ENCODE data around the gene TRIM44.
"Not testable (repeated sequence)": the region's sequence is repeated elsewhere in the genome, so short reads cannot be mapped to it uniquely, and the experiment has no call there.

The TRIM44 gene

DNA sequence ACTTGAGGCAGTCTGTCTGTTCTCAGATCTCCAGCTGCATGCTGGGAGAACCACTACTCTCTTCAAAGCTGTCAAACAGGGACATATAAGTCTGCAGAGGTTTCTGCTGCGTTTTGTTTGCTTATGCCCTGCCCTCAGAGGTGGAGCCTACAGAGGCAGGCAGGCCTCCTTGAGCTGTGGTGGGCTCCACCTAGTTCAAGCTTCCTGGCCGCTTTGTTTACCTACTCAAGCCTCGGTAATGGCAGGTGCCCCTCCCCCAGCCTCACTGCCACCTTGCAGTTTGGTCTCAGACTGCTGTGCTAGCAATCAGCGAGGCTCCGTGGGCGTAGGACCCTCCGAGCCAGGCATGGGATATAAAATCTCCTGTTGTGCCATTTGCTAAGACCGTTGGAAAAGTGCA lies 97.4 kb downstream of the TRIM44 start:
- H3K4me1 ChIP-seq (ENCODE audit: control insufficient read depth, insufficient read depth, low read length); H3K4me3 ChIP-seq (ENCODE audit: low read length in 2 of 2); H3K27me3 ChIP-seq (ENCODE audit: control insufficient read depth in 1 of 2, insufficient read depth in 2 of 2, low read length in 2 of 2); H3K9ac ChIP-seq (ENCODE audit: low read length in 2 of 2); H3K27ac ChIP-seq (ENCODE audit: low read length); H3K9me3 ChIP-seq (ENCODE audit: control insufficient read depth in 2 of 2, low read length in 2 of 2); H3K36me3 ChIP-seq (ENCODE audit: control insufficient read depth in 2 of 2, insufficient read depth in 2 of 2, low read length in 2 of 2): not testable (repeated sequence)

DNA sequence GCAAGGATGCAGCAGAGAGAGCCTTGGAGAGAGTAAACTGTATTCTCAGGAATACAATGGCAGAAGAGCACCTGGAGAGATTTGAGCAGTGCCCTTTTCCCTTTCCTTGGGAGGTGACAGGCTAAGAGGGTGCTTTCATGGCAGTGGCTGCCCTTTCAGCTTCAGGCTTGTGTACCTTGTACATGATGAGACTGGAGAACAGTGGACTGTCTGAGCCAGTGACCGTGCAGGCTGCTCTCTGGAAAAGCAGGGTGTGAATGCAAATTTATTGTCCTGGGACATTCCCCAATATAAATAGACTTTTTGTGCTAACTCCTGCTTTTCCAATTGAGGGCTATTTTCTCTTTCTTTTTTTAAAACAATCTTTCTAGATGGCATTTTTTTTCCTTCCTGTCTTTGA lies 99.3 kb downstream of the TRIM44 start:
- Histone ChIP-seq H3K4me3 (ENCODE audit: low read length in 2 of 2) (no peak overlapping the region), H3K9me3 (ENCODE audit: control insufficient read depth in 2 of 2, low read length in 2 of 2) (no peaks in the 10 kb centered on the region), H3K27me3 (ENCODE audit: control insufficient read depth in 1 of 2, insufficient read depth in 2 of 2, low read length in 2 of 2) (no peaks in the 10 kb centered on the region), H3K4me1 (ENCODE audit: control insufficient read depth, insufficient read depth, low read length) (peaks cover 4% of the 10 kb centered on the region), H3K9ac (ENCODE audit: low read length in 2 of 2) (no peak overlapping the region), H3K36me3 (ENCODE audit: control insufficient read depth in 2 of 2, insufficient read depth in 2 of 2, low read length in 2 of 2) (no peaks in the 10 kb centered on the region), H3K27ac (ENCODE audit: low read length) (no peak overlapping the region)

DNA sequence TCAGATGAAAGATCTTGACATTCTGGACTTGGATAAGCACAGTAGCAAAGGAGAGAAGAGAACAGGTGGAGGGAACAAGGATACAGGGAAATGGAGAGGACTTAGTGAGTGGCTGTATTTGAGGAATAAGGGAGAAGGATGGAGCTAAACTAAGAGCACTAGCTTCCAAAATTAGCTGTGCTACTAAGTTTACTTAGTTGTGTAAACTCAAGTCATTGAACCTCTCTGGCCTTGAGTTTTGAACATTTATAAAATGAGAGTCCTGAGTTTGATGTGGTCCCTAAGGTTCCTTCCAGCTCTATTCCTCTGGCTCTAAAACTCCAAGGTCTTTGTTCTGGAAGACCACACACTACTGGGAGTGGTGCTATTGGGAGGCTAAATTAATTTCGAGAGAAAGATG lies 100.7 kb downstream of the TRIM44 start:
- H3K4me3 ChIP-seq (ENCODE audit: low read length in 2 of 2) = no peak overlapping the region
- no peaks in the 10 kb centered on the region for H3K27me3 ChIP-seq (ENCODE audit: control insufficient read depth in 1 of 2, insufficient read depth in 2 of 2, low read length in 2 of 2)
- H3K36me3 ChIP-seq (ENCODE audit: control insufficient read depth in 2 of 2, insufficient read depth in 2 of 2, low read length in 2 of 2) = no peaks in the 10 kb centered on the region
- no peaks in the 10 kb centered on the region for H3K9me3 ChIP-seq (ENCODE audit: control insufficient read depth in 2 of 2, low read length in 2 of 2)
- no peak overlapping the region for H3K27ac ChIP-seq (ENCODE audit: low read length)
- H3K9ac ChIP-seq (ENCODE audit: low read length in 2 of 2) = no peak overlapping the region
- peaks cover 4% of the 10 kb centered on the region for H3K4me1 ChIP-seq (ENCODE audit: control insufficient read depth, insufficient read depth, low read length)

DNA sequence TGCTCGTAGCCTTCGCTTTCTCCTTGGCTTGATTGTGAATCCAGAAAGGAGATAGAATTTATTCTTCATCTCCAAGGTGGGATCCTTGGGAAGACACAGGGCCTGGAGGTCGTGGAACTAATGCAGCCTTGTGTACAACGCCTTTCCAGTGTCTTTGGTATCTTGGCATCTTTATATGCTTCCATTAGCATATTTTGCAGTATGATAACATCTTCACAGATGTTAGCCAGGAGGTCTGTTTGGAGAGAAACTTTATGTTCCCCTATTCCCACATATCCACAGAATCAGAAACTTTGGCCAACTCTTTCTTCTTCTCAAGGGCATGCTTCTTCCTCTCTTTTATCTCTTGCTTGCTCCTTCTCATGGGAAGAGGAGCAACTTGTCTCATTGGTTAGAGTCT lies 101.2 kb downstream of the TRIM44 start:
- H3K4me3 ChIP-seq (ENCODE audit: low read length in 2 of 2) = no peak overlapping the region
- H3K36me3 ChIP-seq (ENCODE audit: control insufficient read depth in 2 of 2, insufficient read depth in 2 of 2, low read length in 2 of 2) = no peaks in the 10 kb centered on the region

DNA sequence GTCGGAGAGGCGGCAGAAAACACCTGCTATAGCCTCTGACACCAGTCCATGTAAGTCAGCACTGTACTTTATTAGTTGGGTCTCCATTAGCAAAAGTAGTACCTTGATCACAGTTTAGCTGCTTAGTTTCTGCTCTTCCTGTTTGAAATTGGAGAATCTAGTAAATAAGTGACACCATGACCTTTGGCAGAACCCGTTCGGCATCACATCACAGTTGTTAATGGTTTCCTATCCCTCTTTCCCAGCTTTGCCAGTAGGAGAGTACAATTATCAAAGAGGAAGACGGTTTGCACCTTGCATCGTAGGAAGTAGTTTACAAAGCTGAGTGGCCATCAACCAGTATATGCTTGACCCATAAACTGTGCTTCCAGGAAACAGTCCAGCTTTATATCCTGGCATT lies 101.8 kb downstream of the TRIM44 start:
- Histone ChIP-seq H3K27me3 (ENCODE audit: control insufficient read depth in 1 of 2, insufficient read depth in 2 of 2, low read length in 2 of 2) (no peaks in the 10 kb centered on the region), H3K9me3 (ENCODE audit: control insufficient read depth in 2 of 2, low read length in 2 of 2) (no peaks in the 10 kb centered on the region), H3K4me1 (ENCODE audit: control insufficient read depth, insufficient read depth, low read length) (peaks cover 4% of the 10 kb centered on the region), H3K4me3 (ENCODE audit: low read length in 2 of 2) (no peak overlapping the region), H3K36me3 (ENCODE audit: control insufficient read depth in 2 of 2, insufficient read depth in 2 of 2, low read length in 2 of 2) (no peaks in the 10 kb centered on the region), H3K9ac (ENCODE audit: low read length in 2 of 2) (no peak overlapping the region), H3K27ac (ENCODE audit: low read length) (no peak overlapping the region)

More for the DNA sequence above, 101.2 kb downstream of the TRIM44 start:
- no peaks in the 10 kb centered on the region for H3K9me3 ChIP-seq (ENCODE audit: control insufficient read depth in 2 of 2, low read length in 2 of 2)
- no peak overlapping the region for H3K9ac ChIP-seq (ENCODE audit: low read length in 2 of 2)
- H3K27ac ChIP-seq (ENCODE audit: low read length) = no peak overlapping the region
- H3K27me3 ChIP-seq (ENCODE audit: control insufficient read depth in 1 of 2, insufficient read depth in 2 of 2, low read length in 2 of 2) = no peaks in the 10 kb centered on the region
- H3K4me1 ChIP-seq (ENCODE audit: control insufficient read depth, insufficient read depth, low read length) = peaks cover 4% of the 10 kb centered on the region

DNA sequence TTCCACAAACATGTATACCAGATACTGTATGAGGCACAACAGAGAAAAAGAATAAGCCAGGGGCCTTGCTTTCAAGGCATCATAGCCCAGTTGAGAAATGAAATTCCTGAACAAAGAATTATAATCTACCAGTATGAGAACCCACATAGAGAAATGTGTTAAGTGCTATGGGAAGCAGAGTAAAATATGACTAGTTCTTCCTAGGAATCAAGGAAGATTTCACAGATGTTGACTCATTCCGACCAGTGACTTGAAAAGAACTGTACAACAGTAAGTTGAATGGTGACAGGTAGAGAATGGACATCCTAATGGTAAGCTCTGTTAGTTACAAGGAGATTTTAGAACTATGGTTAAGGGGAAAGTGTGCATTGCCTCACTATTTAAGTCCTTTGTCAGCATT lies 102.6 kb downstream of the TRIM44 start:
- H3K36me3 ChIP-seq (ENCODE audit: control insufficient read depth in 2 of 2, insufficient read depth in 2 of 2, low read length in 2 of 2) = no peaks in the 10 kb centered on the region

DNA sequence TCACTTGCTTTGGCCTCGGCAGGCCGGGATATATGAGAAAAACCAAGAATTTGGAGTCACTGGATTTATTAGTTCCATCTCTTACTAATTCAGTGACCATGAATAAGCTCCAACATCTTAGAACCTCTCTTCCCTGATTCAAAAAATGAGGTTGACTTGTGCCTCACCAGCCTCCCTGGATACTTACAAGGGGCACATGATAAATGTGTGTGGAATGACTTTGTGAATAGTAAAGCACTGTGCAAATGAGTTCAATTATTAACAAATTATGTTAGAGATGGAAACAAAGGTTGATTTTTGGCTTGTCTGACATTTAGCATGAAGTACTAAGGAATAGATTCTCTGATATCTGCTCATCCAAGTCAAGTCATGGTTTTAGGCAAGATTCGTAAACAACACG lies 104.1 kb downstream of the TRIM44 start:
- H3K4me3 ChIP-seq (ENCODE audit: low read length in 2 of 2) = no peak overlapping the region
- H3K9ac ChIP-seq (ENCODE audit: low read length in 2 of 2) = no peak overlapping the region
- H3K9me3 ChIP-seq (ENCODE audit: control insufficient read depth in 2 of 2, low read length in 2 of 2) = no peaks in the 10 kb centered on the region
- H3K4me1 ChIP-seq (ENCODE audit: control insufficient read depth, insufficient read depth, low read length) = peaks cover 4% of the 10 kb centered on the region
- H3K36me3 ChIP-seq (ENCODE audit: control insufficient read depth in 2 of 2, insufficient read depth in 2 of 2, low read length in 2 of 2) = no peaks in the 10 kb centered on the region
- no peak overlapping the region for H3K27ac ChIP-seq (ENCODE audit: low read length)
- no peaks in the 10 kb centered on the region for H3K27me3 ChIP-seq (ENCODE audit: control insufficient read depth in 1 of 2, insufficient read depth in 2 of 2, low read length in 2 of 2)

More for the DNA sequence above, 102.6 kb downstream of the TRIM44 start:
- Histone ChIP-seq H3K27ac (ENCODE audit: low read length) (no peak overlapping the region), H3K9ac (ENCODE audit: low read length in 2 of 2) (no peak overlapping the region), H3K4me1 (ENCODE audit: control insufficient read depth, insufficient read depth, low read length) (peaks cover 4% of the 10 kb centered on the region), H3K9me3 (ENCODE audit: control insufficient read depth in 2 of 2, low read length in 2 of 2) (no peaks in the 10 kb centered on the region), H3K27me3 (ENCODE audit: control insufficient read depth in 1 of 2, insufficient read depth in 2 of 2, low read length in 2 of 2) (no peaks in the 10 kb centered on the region), H3K4me3 (ENCODE audit: low read length in 2 of 2) (no peak overlapping the region)

DNA sequence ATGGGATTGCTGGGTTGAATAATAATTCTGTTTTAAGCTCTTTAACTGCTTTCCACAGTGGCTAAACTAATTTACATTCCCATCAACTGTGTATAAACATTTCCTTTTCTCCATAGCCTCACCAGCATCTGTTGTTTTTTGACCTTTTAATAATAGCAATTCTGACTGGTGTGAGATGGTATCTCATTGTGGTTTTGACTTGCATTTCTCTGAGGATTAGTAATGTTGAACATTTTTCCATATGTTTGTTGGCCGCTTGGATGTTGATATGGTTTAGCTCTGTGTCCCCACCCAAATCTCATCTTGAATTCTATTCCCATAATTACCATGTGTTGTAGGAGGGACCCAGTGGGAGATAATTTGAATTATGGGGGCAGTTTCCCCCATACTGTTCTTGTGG lies 107.8 kb downstream of the TRIM44 start:
- H3K4me1 ChIP-seq (ENCODE audit: control insufficient read depth, insufficient read depth, low read length); H3K27ac ChIP-seq (ENCODE audit: low read length); H3K9me3 ChIP-seq (ENCODE audit: control insufficient read depth in 2 of 2, low read length in 2 of 2); H3K9ac ChIP-seq (ENCODE audit: low read length in 2 of 2); H3K27me3 ChIP-seq (ENCODE audit: control insufficient read depth in 1 of 2, insufficient read depth in 2 of 2, low read length in 2 of 2); H3K4me3 ChIP-seq (ENCODE audit: low read length in 2 of 2); H3K36me3 ChIP-seq (ENCODE audit: control insufficient read depth in 2 of 2, insufficient read depth in 2 of 2, low read length in 2 of 2): not testable (repeated sequence)

DNA sequence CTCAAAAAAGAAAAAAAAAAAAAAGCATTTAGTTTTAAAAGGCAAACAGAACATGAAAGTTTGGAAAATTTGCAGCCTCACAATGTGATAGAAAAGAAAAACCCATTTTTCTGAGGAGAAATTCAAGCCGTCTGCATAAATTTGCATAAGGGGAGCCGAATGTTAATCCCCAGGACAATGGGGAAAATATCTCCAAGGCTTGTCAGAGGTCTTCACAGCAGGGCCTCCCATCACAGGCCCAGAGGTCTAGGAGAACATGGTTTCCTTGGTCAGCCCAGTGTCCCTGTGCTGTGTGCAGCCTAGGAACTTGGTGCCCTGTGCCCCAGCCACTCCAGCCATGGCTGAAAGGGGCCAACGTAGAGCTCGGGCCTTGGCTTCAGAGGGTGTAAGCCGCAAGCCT lies 109.1 kb downstream of the TRIM44 start:
- Histone ChIP-seq H3K27me3 (ENCODE audit: control insufficient read depth in 1 of 2, insufficient read depth in 2 of 2, low read length in 2 of 2) (no peaks in the 10 kb centered on the region), H3K27ac (ENCODE audit: low read length) (no peak overlapping the region), H3K9ac (ENCODE audit: low read length in 2 of 2) (no peak overlapping the region), H3K4me3 (ENCODE audit: low read length in 2 of 2) (no peak overlapping the region), H3K4me1 (ENCODE audit: control insufficient read depth, insufficient read depth, low read length) (no peaks in the 10 kb centered on the region), H3K36me3 (ENCODE audit: control insufficient read depth in 2 of 2, insufficient read depth in 2 of 2, low read length in 2 of 2) (no peaks in the 10 kb centered on the region), H3K9me3 (ENCODE audit: control insufficient read depth in 2 of 2, low read length in 2 of 2) (no peaks in the 10 kb centered on the region)

DNA sequence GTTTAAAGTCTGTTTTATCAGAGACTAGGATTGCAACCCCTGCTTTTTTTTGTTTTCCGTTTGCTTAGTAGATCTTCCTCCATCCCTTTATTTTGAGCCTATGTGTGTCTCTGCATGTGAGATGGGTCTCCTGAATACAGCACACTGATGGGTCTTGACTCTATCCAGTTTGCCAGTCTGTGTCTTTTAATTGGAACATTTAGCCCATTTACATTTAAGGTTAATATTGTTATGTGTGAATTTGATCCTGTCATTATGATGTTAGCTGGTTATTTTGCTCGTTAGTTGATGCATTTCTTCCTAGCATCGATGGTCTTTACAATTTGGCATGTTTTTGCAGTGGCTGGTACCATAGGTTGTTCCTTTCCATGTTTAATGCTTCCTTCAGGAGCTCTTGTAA lies 114.7 kb downstream of the TRIM44 start:
- H3K9me3 ChIP-seq (ENCODE audit: control insufficient read depth in 2 of 2, low read length in 2 of 2); H3K36me3 ChIP-seq (ENCODE audit: control insufficient read depth in 2 of 2, insufficient read depth in 2 of 2, low read length in 2 of 2); H3K9ac ChIP-seq (ENCODE audit: low read length in 2 of 2); H3K27ac ChIP-seq (ENCODE audit: low read length); H3K4me3 ChIP-seq (ENCODE audit: low read length in 2 of 2); H3K4me1 ChIP-seq (ENCODE audit: control insufficient read depth, insufficient read depth, low read length); H3K27me3 ChIP-seq (ENCODE audit: control insufficient read depth in 1 of 2, insufficient read depth in 2 of 2, low read length in 2 of 2): not testable (repeated sequence)

DNA sequence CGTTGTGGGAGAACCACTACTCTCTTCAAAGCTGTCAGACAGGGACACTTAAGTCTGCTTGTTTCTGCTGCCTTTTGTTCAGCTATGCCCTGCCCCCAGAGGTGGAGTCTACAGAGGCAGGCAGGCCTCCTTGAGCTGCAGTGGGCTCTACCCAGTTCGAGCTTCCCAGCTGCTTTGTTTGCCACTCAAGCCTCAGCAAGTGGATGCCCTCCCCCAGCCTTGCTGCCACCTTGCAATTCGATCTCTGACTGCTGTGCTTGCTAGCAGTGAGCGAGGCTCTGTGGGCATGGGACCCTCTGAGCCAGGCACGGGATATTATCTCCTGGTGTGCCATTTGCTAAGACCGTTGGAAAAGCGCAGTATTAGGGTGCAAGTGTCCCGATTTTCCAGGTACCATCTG lies 116.4 kb downstream of the TRIM44 start:
- not testable (repeated sequence) for H3K9me3 ChIP-seq (ENCODE audit: control insufficient read depth in 2 of 2, low read length in 2 of 2); H3K36me3 ChIP-seq (ENCODE audit: control insufficient read depth in 2 of 2, insufficient read depth in 2 of 2, low read length in 2 of 2); H3K27me3 ChIP-seq (ENCODE audit: control insufficient read depth in 1 of 2, insufficient read depth in 2 of 2, low read length in 2 of 2); H3K4me1 ChIP-seq (ENCODE audit: control insufficient read depth, insufficient read depth, low read length); H3K4me3 ChIP-seq (ENCODE audit: low read length in 2 of 2); H3K27ac ChIP-seq (ENCODE audit: low read length); H3K9ac ChIP-seq (ENCODE audit: low read length in 2 of 2)

DNA sequence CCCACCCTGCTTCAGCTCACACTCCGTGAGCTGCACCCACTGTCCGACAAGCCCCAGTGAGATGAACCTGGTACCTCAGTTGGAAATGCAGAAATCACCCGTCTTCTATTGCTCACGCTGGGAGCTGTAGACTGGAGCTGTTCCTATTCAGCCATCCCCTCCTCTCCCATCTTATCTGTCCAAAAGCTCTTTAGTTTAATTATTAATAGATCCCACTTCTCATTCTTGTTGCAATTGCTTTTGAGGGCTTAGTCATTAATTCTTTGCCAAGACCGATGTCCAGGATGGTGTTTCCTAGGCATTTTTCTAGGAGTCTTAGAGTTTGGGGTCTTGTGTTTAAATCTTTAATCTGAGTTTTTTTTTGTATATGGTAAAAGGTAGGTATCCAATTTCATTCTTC lies 116.8 kb downstream of the TRIM44 start:
- H3K36me3 ChIP-seq (ENCODE audit: control insufficient read depth in 2 of 2, insufficient read depth in 2 of 2, low read length in 2 of 2) = no peaks in the 10 kb centered on the region
- no peak overlapping the region for H3K27ac ChIP-seq (ENCODE audit: low read length)
- H3K4me3 ChIP-seq (ENCODE audit: low read length in 2 of 2) = no peak overlapping the region
- no peak overlapping the region for H3K9ac ChIP-seq (ENCODE audit: low read length in 2 of 2)
- no peaks in the 10 kb centered on the region for H3K4me1 ChIP-seq (ENCODE audit: control insufficient read depth, insufficient read depth, low read length)
- H3K9me3 ChIP-seq (ENCODE audit: control insufficient read depth in 2 of 2, low read length in 2 of 2) = no peaks in the 10 kb centered on the region
- H3K27me3 ChIP-seq (ENCODE audit: control insufficient read depth in 1 of 2, insufficient read depth in 2 of 2, low read length in 2 of 2) = no peaks in the 10 kb centered on the region

Data from stomach smooth muscle (tissue), 2 donors.